ENCODE measurements around the gene WDR76.

- peak; percentile 41 to 66 (median 64) for TF ChIP-seq POLR2AphosphoS5 (IDR thresholded peaks at IDR 0.05)
- TF ChIP-seq CTCF (IDR thresholded peaks at IDR 0.05 in 8 of 11, conservative IDR thresholded peaks at IDR 0.05 in 3 of 11) = peak; percentile 50 to 81 (median 77)
Measured at GRCh38 chr15:43777267-43777914, 49.4 kb upstream of the WDR76 start.

Measured in spleen (tissue), 7 donors.